Measurements from ENCODE around the gene APOC1. TPM values are rescaled to one million over a fixed set of nuclear protein-coding genes. Genes with fewer than 3 reads are reported as not detected.

Gene APOC1
- total RNA-seq, 1 experiment from 2014 or later = 4.7 TPM

DNA sequence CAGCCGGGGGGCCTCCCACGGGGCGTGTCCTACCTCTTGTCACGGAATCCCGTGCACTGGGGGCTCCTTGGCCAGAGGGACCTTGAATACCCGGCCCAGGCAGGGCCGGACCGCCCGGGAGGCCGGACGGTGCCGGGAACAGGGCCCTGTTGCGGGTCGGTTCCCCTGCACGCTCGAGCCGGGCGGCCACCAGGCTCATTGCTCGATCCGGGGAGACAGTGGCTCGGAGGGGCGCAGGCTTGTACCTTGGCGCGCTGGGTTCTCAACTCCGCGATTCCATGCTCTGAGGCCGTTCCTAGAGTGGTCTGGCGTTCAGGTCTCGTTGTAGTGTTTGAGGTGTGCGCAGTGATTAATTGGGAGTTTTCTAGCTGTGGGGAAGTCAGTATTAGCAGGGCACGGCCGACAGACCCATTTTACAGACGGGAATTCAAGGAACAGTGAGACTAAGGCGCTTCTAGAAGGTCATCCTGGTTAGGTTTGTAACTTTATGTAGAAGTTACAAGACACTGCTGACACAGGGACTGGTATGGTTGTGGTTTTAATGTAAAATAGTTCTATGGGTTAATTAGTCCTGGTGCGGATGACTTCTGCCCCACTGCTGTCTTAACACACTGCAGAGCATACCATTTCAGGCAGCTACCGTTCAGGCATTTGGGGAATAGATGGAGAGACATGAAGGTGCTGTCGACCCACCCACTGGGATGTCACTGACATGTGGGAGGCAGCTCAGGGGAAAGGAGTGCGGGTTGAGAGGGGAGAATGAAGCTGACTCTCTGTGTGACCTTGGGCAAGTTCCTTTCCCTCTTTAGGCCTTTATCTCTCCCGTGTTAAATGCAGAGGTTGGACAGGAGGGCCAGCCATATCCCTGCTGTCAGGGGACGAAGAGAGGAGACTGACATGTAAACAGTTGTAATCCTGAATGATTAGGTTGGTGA is 41.4 kb downstream of the APOC1 start:
- BruUV-seq (replicated peaks) = TSS peak; percentile 50
- intact Hi-C loops (cut with micrococcal nuclease; ENCODE audit: unreplicated experiment) = no loop called here
- H3K27ac Mint-ChIP-seq (ENCODE audit: unreplicated experiment) = peak overlapping the region; percentile 43
- H3K36me3 Mint-ChIP-seq (ENCODE audit: insufficient read depth, unreplicated experiment) = peaks cover 28% of the 10 kb centered on the region
- TF ChIP-seq, protein P1, sequence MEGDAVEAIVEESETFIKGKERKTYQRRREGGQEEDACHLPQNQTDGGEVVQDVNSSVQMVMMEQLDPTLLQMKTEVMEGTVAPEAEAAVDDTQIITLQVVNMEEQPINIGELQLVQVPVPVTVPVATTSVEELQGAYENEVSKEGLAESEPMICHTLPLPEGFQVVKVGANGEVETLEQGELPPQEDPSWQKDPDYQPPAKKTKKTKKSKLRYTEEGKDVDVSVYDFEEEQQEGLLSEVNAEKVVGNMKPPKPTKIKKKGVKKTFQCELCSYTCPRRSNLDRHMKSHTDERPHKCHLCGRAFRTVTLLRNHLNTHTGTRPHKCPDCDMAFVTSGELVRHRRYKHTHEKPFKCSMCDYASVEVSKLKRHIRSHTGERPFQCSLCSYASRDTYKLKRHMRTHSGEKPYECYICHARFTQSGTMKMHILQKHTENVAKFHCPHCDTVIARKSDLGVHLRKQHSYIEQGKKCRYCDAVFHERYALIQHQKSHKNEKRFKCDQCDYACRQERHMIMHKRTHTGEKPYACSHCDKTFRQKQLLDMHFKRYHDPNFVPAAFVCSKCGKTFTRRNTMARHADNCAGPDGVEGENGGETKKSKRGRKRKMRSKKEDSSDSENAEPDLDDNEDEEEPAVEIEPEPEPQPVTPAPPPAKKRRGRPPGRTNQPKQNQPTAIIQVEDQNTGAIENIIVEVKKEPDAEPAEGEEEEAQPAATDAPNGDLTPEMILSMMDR (IDR thresholded peaks at IDR 0.05; ENCODE audit: unreplicated experiment) = no peak
- DNase-seq = no peak
- CTCF ChIA-PET = interaction anchor here (1.5 kb wide), 1 partner anchor 232 kb away, joined by 3 read pairs; no protein-coding TSS in a partner anchor
- peak overlapping the region; percentile 88 for H3K4me3 Mint-ChIP-seq (ENCODE audit: low read depth, unreplicated experiment)
- H3K4me1 Mint-ChIP-seq (ENCODE audit: low read depth, unreplicated experiment) = peaks cover 16% of the 10 kb centered on the region
- H3K27me3 Mint-ChIP-seq (ENCODE audit: unreplicated experiment) = no peaks in the 10 kb centered on the region
- H3K9me3 Mint-ChIP-seq (ENCODE audit: low read depth, unreplicated experiment) = no peaks in the 10 kb centered on the region

DNA sequence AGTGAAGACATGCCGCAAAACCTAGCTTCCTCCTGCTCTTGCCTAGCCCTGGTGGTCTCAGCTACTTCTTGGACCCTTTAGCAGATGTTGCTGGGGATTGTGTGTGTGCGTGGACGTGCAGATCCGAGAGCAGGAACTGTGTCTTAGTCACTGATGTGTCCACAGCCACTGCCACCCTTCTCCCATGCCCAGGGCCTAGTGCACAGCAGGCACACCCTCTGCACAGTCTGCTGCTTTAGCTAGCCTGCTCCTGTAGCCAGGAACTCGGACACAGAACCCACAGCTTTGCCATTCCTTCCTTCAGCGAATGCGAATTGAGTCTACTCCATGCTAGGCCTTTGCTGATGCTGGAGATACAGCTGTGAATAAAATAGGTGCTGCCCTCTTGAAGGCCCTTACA is 43.1 kb downstream of the APOC1 start:
- CTCF ChIA-PET = interaction anchor here (0.6 kb wide), 1 partner anchor 23 kb away, joined by 5 read pairs; no protein-coding TSS in a partner anchor
- no peak for DNase-seq
- Mint-ChIP-seq H3K27me3 (ENCODE audit: unreplicated experiment) (no peaks in the 10 kb centered on the region), H3K9me3 (ENCODE audit: low read depth, unreplicated experiment) (no peaks in the 10 kb centered on the region), H3K36me3 (ENCODE audit: insufficient read depth, unreplicated experiment) (peaks cover 34% of the 10 kb centered on the region), H3K4me1 (ENCODE audit: low read depth, unreplicated experiment) (peaks cover 16% of the 10 kb centered on the region), H3K4me3 (ENCODE audit: low read depth, unreplicated experiment) (peak overlapping the region; percentile 88), H3K27ac (ENCODE audit: unreplicated experiment) (no peak overlapping the region)
- intact Hi-C loops (cut with micrococcal nuclease; ENCODE audit: unreplicated experiment) = no loop called here
- no TSS peak for BruUV-seq (replicated peaks)
- TF ChIP-seq, protein P1 (IDR thresholded peaks at IDR 0.05; ENCODE audit: unreplicated experiment) = no peak

- DNase-seq = no peak
- intact Hi-C loops (cut with micrococcal nuclease; ENCODE audit: unreplicated experiment) = no loop called here
- BruUV-seq (replicated peaks) = no TSS peak
- TF ChIP-seq, protein P1 (IDR thresholded peaks at IDR 0.05; ENCODE audit: unreplicated experiment) = no peak
- Mint-ChIP-seq H3K27me3 (ENCODE audit: unreplicated experiment) (no peaks in the 10 kb centered on the region), H3K9me3 (ENCODE audit: low read depth, unreplicated experiment) (no peaks in the 10 kb centered on the region), H3K36me3 (ENCODE audit: insufficient read depth, unreplicated experiment) (peaks cover 39% of the 10 kb centered on the region), H3K4me3 (ENCODE audit: low read depth, unreplicated experiment) (no peak overlapping the region), H3K4me1 (ENCODE audit: low read depth, unreplicated experiment) (peaks cover 16% of the 10 kb centered on the region), H3K27ac (ENCODE audit: unreplicated experiment) (no peak overlapping the region)
- CTCF ChIA-PET = no interaction called here
These were observed 43.7 kb downstream of the APOC1 start for GRCh38 chr19:44958090-44958489.

DNA sequence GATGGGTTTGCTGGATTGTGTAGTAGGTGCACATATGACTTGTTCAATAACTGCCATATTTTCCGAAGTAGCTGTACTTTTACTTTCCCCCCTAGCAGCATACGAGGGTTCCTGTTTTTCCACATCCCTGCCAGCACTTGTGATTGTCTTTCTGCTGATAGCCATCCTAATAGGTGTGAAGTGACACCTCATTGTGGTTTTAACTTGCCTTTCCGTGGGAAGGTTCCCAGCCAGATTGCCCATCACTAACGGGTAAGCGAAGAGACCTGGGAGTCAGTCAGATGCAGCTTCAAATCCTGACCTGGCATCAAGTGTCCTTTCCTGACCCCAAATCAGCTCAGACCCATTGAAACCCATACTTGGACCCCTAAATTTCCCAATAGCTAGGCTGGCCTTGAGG is 45.3 kb downstream of the APOC1 start:
- TF ChIP-seq, protein P1 (IDR thresholded peaks at IDR 0.05; ENCODE audit: unreplicated experiment) = no peak
- H3K27me3 Mint-ChIP-seq (ENCODE audit: unreplicated experiment) = no peaks in the 10 kb centered on the region
- no peaks in the 10 kb centered on the region for H3K9me3 Mint-ChIP-seq (ENCODE audit: low read depth, unreplicated experiment)
- no peak overlapping the region for H3K4me3 Mint-ChIP-seq (ENCODE audit: low read depth, unreplicated experiment)
- BruUV-seq (replicated peaks) = no TSS peak
- H3K4me1 Mint-ChIP-seq (ENCODE audit: low read depth, unreplicated experiment) = peaks cover 16% of the 10 kb centered on the region
- no peak for DNase-seq
- CTCF ChIA-PET = no interaction called here
- intact Hi-C loops (cut with micrococcal nuclease; ENCODE audit: unreplicated experiment) = no loop called here
- peaks cover 38% of the 10 kb centered on the region for H3K36me3 Mint-ChIP-seq (ENCODE audit: insufficient read depth, unreplicated experiment)
- no peak overlapping the region for H3K27ac Mint-ChIP-seq (ENCODE audit: unreplicated experiment)
